Measurements from ENCODE around the gene CFAP161. TPM values are rescaled to one million over a fixed set of nuclear protein-coding genes. Genes with fewer than 3 reads are reported as not detected.

The CFAP161 gene
- total and polyA plus RNA-seq, 2 experiments from 2014 or later, result not detected

DNA sequence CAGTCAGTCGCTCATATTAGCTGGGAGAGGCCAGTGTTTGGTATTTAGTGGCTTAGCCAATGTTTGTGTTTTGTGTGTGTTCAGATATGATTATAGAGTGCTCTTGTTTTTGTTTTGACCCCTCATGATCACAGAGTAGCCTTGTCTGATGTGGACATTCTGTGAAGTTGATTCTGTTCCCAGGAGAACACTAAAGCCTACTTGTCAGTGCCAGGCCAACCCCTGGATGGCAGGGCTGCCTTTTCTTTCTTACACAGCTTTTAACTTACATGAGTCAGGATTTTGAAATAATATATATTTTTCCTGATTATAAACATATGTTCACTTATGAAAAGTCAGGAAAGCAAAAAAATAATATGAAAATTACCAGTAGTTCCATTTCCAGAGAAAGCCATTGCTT, 11.9 kb downstream of the CFAP161 start:
- TF ChIP-seq EZH2phosphoT487 (IDR thresholded peaks at IDR 0.05; ENCODE audit: insufficient read depth, low read depth), result no peak
- no peak for TF ChIP-seq EZH2 (IDR thresholded peaks at IDR 0.05; ENCODE audit: insufficient read depth, poor library complexity, severe bottlenecking)
- no peaks in the 10 kb centered on the region for H3K27me3 ChIP-seq (replicated peaks; ENCODE audit: insufficient read depth)
- no peaks in the 10 kb centered on the region for H3K4me1 ChIP-seq (ENCODE audit: insufficient read depth)
- no peak overlapping the region for H3K4me3 ChIP-seq
- peak; percentile 66 for DNase-seq
- in situ Hi-C loops (cut with MboI), result no loop called here
- no peak overlapping the region for H2AFZ ChIP-seq
- WGBS, 2 experiments (ENCODE audit: low coverage in 1 of 2, low lambda C conversion rate in 2 of 2, missing lambda C conversion rate in 2 of 2), result 94 to 100% methylated on average over 1 of the region's 1 CpG
- H3K36me3 ChIP-seq (ENCODE audit: low read depth), result no peaks in the 10 kb centered on the region
- H3F3A ChIP-seq (ENCODE audit: insufficient read depth), result peaks cover 3% of the 10 kb centered on the region; the same call in 1 of the 2 replicates
- no peaks in the 10 kb centered on the region for H3K79me2 ChIP-seq (ENCODE audit: insufficient read depth)
- no peaks in the 10 kb centered on the region for H3K9me3 ChIP-seq (ENCODE audit: low read depth)
- no peaks in the 10 kb centered on the region for H4K20me1 ChIP-seq (ENCODE audit: insufficient read depth)
- H3K4me2 ChIP-seq (ENCODE audit: unreplicated experiment), result no peak overlapping the region
- H3K27ac ChIP-seq, result no peak overlapping the region
- H3K9ac ChIP-seq, result no peak overlapping the region
- no peaks in the 10 kb centered on the region for H3K9me2 ChIP-seq (ENCODE audit: insufficient read depth)

GRCh38 chr15:81146466-81146865, 12.4 kb downstream of the CFAP161 start:
- in situ Hi-C loops (cut with MboI), result no loop called here
- Histone ChIP-seq H3K79me2 (ENCODE audit: insufficient read depth) (no peaks in the 10 kb centered on the region), H2AFZ (no peak overlapping the region), H4K20me1 (ENCODE audit: insufficient read depth) (no peaks in the 10 kb centered on the region), H3K27ac (no peak overlapping the region), H3K27me3 (replicated peaks; ENCODE audit: insufficient read depth) (no peaks in the 10 kb centered on the region), H3K9me3 (ENCODE audit: low read depth) (no peaks in the 10 kb centered on the region), H3K9ac (no peak overlapping the region), H3K4me1 (ENCODE audit: insufficient read depth) (no peaks in the 10 kb centered on the region), H3K36me3 (ENCODE audit: low read depth) (no peaks in the 10 kb centered on the region), H3K9me2 (ENCODE audit: insufficient read depth) (no peaks in the 10 kb centered on the region), H3K4me2 (ENCODE audit: unreplicated experiment) (no peak overlapping the region), H3K4me3 (no peak overlapping the region), H3F3A (ENCODE audit: insufficient read depth) (peaks cover 3% of the 10 kb centered on the region; the same call in 1 of the 2 replicates)
- TF ChIP-seq EZH2phosphoT487 (IDR thresholded peaks at IDR 0.05; ENCODE audit: insufficient read depth, low read depth) (no peak), EZH2 (IDR thresholded peaks at IDR 0.05; ENCODE audit: insufficient read depth, poor library complexity, severe bottlenecking) (no peak)
- WGBS, 2 experiments (ENCODE audit: low coverage in 1 of 2, low lambda C conversion rate in 2 of 2, missing lambda C conversion rate in 2 of 2), result 37 to 42% methylated on average over 1 of the region's 1 CpG
- no peak for DNase-seq

DNA sequence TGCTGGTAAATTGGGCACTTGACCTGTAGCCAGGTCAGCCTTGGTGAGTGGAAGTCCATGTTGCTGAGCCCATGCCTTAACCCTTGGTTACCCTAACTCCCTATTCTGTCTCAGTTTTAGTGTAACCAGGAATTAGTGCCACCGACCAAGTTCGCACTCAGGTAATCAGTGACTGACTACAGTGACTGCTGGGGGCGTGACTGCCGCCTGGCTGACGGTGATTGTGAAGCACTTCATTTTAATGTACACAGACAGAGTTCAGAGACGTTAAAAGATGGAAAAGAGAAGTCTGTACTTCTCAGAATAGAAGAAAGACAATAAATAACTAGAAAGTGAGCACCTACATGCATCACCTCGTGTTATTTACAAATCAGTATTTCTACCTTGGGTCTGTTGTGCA, 17.3 kb downstream of the CFAP161 start:
- TF ChIP-seq EZH2 (IDR thresholded peaks at IDR 0.05; ENCODE audit: insufficient read depth, poor library complexity, severe bottlenecking) (no peak), EZH2phosphoT487 (IDR thresholded peaks at IDR 0.05; ENCODE audit: insufficient read depth, low read depth) (no peak)
- H3K4me2 ChIP-seq (ENCODE audit: unreplicated experiment), result no peak overlapping the region
- 78 to 82% methylated on average over 7 of the region's 7 CpGs for WGBS, 2 experiments (ENCODE audit: low coverage in 1 of 2, low lambda C conversion rate in 2 of 2, missing lambda C conversion rate in 2 of 2)
- no peak overlapping the region for H3K9ac ChIP-seq
- in situ Hi-C loops (cut with MboI), result no loop called here
- H3K9me3 ChIP-seq (ENCODE audit: low read depth), result no peaks in the 10 kb centered on the region
- H3K4me3 ChIP-seq, result no peak overlapping the region
- H3K27me3 ChIP-seq (replicated peaks; ENCODE audit: insufficient read depth), result no peaks in the 10 kb centered on the region
- no peak overlapping the region for H2AFZ ChIP-seq
- peaks cover 10% of the 10 kb centered on the region for H3K4me1 ChIP-seq (ENCODE audit: insufficient read depth)
- H3K27ac ChIP-seq, result no peak overlapping the region
- H3F3A ChIP-seq (ENCODE audit: insufficient read depth), result peaks cover under 1% of the 10 kb centered on the region; the same call in 1 of the 2 replicates
- no peak for DNase-seq
- no peaks in the 10 kb centered on the region for H3K36me3 ChIP-seq (ENCODE audit: low read depth)
- H3K79me2 ChIP-seq (ENCODE audit: insufficient read depth), result no peaks in the 10 kb centered on the region
- H4K20me1 ChIP-seq (ENCODE audit: insufficient read depth), result no peaks in the 10 kb centered on the region
- H3K9me2 ChIP-seq (ENCODE audit: insufficient read depth), result no peaks in the 10 kb centered on the region

DNA sequence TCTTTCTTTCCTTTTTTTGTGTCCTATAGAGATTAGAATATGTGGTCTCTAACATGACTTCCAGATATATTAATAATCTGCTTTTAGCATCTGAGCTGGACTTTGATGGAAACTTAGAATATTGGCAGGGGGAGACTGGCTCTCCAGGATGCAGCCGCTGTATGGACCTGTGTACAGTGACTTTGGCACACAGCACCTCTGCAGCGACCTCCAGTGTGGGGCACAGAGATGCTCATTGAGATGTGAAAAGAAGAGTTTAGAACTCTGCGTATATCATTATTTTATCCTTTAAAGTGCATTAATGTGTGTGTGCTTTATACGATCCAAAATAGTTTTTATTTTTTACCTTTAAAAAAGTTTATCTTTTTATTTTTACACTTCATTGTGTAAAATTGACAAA, 18.3 kb downstream of the CFAP161 start:
- no peak for TF ChIP-seq EZH2 (IDR thresholded peaks at IDR 0.05; ENCODE audit: insufficient read depth, poor library complexity, severe bottlenecking)
- no peak for TF ChIP-seq EZH2phosphoT487 (IDR thresholded peaks at IDR 0.05; ENCODE audit: insufficient read depth, low read depth)
- H3K4me1 ChIP-seq (ENCODE audit: insufficient read depth), result peaks cover 16% of the 10 kb centered on the region
- 86 to 87% methylated on average over 4 of the region's 4 CpGs for WGBS, 2 experiments (ENCODE audit: low coverage in 1 of 2, low lambda C conversion rate in 2 of 2, missing lambda C conversion rate in 2 of 2)
- in situ Hi-C loops (cut with MboI), result no loop called here
- H3K9me3 ChIP-seq (ENCODE audit: low read depth), result no peaks in the 10 kb centered on the region
- no peaks in the 10 kb centered on the region for H3K27me3 ChIP-seq (replicated peaks; ENCODE audit: insufficient read depth)
- no peak for DNase-seq
- no peaks in the 10 kb centered on the region for H3K36me3 ChIP-seq (ENCODE audit: low read depth)
- H2AFZ ChIP-seq, result no peak overlapping the region
- H3K79me2 ChIP-seq (ENCODE audit: insufficient read depth), result no peaks in the 10 kb centered on the region
- H3K27ac ChIP-seq, result no peak overlapping the region
- no peak overlapping the region for H3K4me3 ChIP-seq
- no peaks in the 10 kb centered on the region for H4K20me1 ChIP-seq (ENCODE audit: insufficient read depth)
- H3K9ac ChIP-seq, result no peak overlapping the region
- H3K9me2 ChIP-seq (ENCODE audit: insufficient read depth), result no peaks in the 10 kb centered on the region
- H3F3A ChIP-seq (ENCODE audit: insufficient read depth), result peaks cover 4% of the 10 kb centered on the region; the same call in 1 of the 2 replicates
- H3K4me2 ChIP-seq (ENCODE audit: unreplicated experiment), result no peak overlapping the region

- no peaks in the 10 kb centered on the region for H4K20me1 ChIP-seq (ENCODE audit: insufficient read depth)
- H3K4me2 ChIP-seq (ENCODE audit: unreplicated experiment), result no peak overlapping the region
- in situ Hi-C loops (cut with MboI), result no loop called here
- no peaks in the 10 kb centered on the region for H3K36me3 ChIP-seq (ENCODE audit: low read depth)
- H3K9me2 ChIP-seq (ENCODE audit: insufficient read depth), result no peaks in the 10 kb centered on the region
- H3K79me2 ChIP-seq (ENCODE audit: insufficient read depth), result no peaks in the 10 kb centered on the region
- peaks cover 5% of the 10 kb centered on the region; the same call in 1 of the 2 replicates for H3F3A ChIP-seq (ENCODE audit: insufficient read depth)
- TF ChIP-seq EZH2phosphoT487 (IDR thresholded peaks at IDR 0.05; ENCODE audit: insufficient read depth, low read depth), result no peak
- H3K27ac ChIP-seq, result no peak overlapping the region
- H2AFZ ChIP-seq, result no peak overlapping the region
- DNase-seq, result peak; percentile 80
- H3K9me3 ChIP-seq (ENCODE audit: low read depth), result no peaks in the 10 kb centered on the region
- no peak overlapping the region for H3K9ac ChIP-seq
- no peak overlapping the region for H3K4me3 ChIP-seq
- no peaks in the 10 kb centered on the region for H3K27me3 ChIP-seq (replicated peaks; ENCODE audit: insufficient read depth)
- WGBS, 2 experiments (ENCODE audit: low coverage in 1 of 2, low lambda C conversion rate in 2 of 2, missing lambda C conversion rate in 2 of 2), result 56 to 60% methylated on average over 4 of the region's 4 CpGs
- H3K4me1 ChIP-seq (ENCODE audit: insufficient read depth), result peaks cover 20% of the 10 kb centered on the region
These were observed 18.7 kb downstream of the CFAP161 start for GRCh38 chr15:81152799-81153198.

All from GM23248 (cell line).